Heart right ventricle (tissue), 16 donors: ENCODE measurements around the gene INPP5D. TPM values are rescaled to one million over a fixed set of nuclear protein-coding genes. Genes with fewer than 3 reads are reported as not detected.
"Not testable (repeated sequence)": the region's sequence is repeated elsewhere in the genome, so short reads cannot be mapped to it uniquely, and the experiment has no call there.

Experiments
- ATAC-seq, 8 donors: fragments of 200-7000 bp; cut with Tn5 transposase; one replicate each; pipeline ENCODE4 v1.9.1; 2020; ENCODE audit warnings: mild to moderate bottlenecking in 8 of 8, moderate library complexity in 8 of 8, moderate number of reproducible peaks in 1 of 8
- DNase-seq, 2 donors: peaks; one replicate each; pipeline ENCODE4 v3.0.0-alpha.2; 2020
- H3K27ac ChIP-seq, 10 donors: fragments of 200-600 bp; sonication (generic) in 2 of 10; one replicate each; pipeline versions ENCODE4 v1.5.0 to v1.8.0; 2020 to 2022; ENCODE audit warnings: mild to moderate bottlenecking in 3 of 10
- H3K27me3 ChIP-seq, 7 donors: fragments of 200-600 bp; one replicate each; pipeline ENCODE4 v1.8.0; 2021 to 2022; ENCODE audit warnings: mild to moderate bottlenecking in 2 of 7
- H3K36me3 ChIP-seq, 9 donors: fragments of 200-600 bp; sonication (generic) in 1 of 9; one replicate each; pipeline versions ENCODE4 v1.5.0 to v1.8.0; 2020 to 2022; ENCODE audit warnings: mild to moderate bottlenecking in 2 of 9
- H3K4me1 ChIP-seq, 9 donors: fragments of 200-600 bp; sonication (generic) in 1 of 9; one replicate each; pipeline versions ENCODE4 v1.5.0 to v1.8.0; 2020 to 2022; ENCODE audit warnings: mild to moderate bottlenecking in 4 of 9
- H3K4me3 ChIP-seq, 10 donors: fragments of 200-600 bp; sonication (generic) in 2 of 10; one replicate each; pipeline versions ENCODE4 v1.5.0 to v1.8.0; 2020 to 2022; ENCODE audit warnings: mild to moderate bottlenecking in 7 of 10, moderate library complexity in 2 of 10
- H3K9me3 ChIP-seq, 11 donors: fragments of 200-600 bp in 10 of 11; sonication (generic) in 2 of 11; one replicate each; pipeline versions ENCODE4 v1.5.0 to v1.8.0; 2013 to 2022; ENCODE audit warnings: mild to moderate bottlenecking in 2 of 11, control low read depth in 1 of 11, moderate library complexity in 1 of 11
- CTCF ChIP-seq, 9 donors: fragments of 200-600 bp; sonication (generic) in 2 of 9; IDR thresholded peaks; one replicate each; pipeline versions ENCODE4 v1.5.0 to v1.8.0; 2021 to 2022; ENCODE audit warnings: antibody characterized with exemption in 9 of 9, mild to moderate bottlenecking in 5 of 9, moderate library complexity in 1 of 9
- WGBS, 2 donors: extraction: QIAGEN DNeasy Blood & Tissue Kit; methylation state at CpG; one replicate each; pipeline ENCODE4 v1.1.7; 2013; ENCODE audit warnings: inconsistent platforms in 1 of 2; 5-methylcytosine and 5-hydroxymethylcytosine counted together
- intact Hi-C, 10 donors: fragments of 100-400 bp; cut with DNase I; formaldehyde crosslinking; loops; one replicate each; pipeline versions ENCODE4 v1.11.1 to v1.14.2; 2022
- polyA plus RNA-seq, 2 donors: library from polyadenylated mRNA; stranded (reverse); fragments of 200-250 nt; gene quantifications; one replicate each; pipeline ENCODE4 v1.2.3, GENCODE V29; 2013
- total RNA-seq, 10 donors: library from RNA; stranded (reverse); fragmentation: NEBNext Ultra II Directional in 3 of 10; extraction: Animal tissue kit (Norgen Biotek cat#: 25700) in 3 of 10; gene quantifications; one replicate each; pipeline versions ENCODE4 v1.2.1 to v1.2.4, GENCODE V29; 2021 to 2023
- donor health status: Arrhythmogenic right ventricular cardiomyopathy.
- donor health status: ischemic (EF 13 %, LVEDD 7.1; RV severe dilation, severe dysfunction).
- donor health status: healthy with polysubstance abuse.
- donor health status: DM: no; HTN: yes; CAD: no.
- donor health status: DM: no; HTN: no; CAD: no.
- donor health status: ischemic (EF 25% LVEDD 6.9; RV normal size, moderate dysfunction).
- donor health status: ischemic (EF 25% LVEDD 5.7; RV mildly dilated, moderate dysfunction).
- donor health status: healthy.
- donor health status: DM: yes; HTN: yes; CAD: no.
- donor health status: Ischemic cardiomyopathy.
- donor health status: ischemic (EF 35%, LVEDD 5.7; RV mildly dilated, moderate dysfunction).
- donor health status: nonischemic (EF 11% LVEDD 7.7; RV severe dilation, severe dysfunction).
- donor health status: DM: yes; HTN: yes; CAD: no.
- donor health status: PGD.
- donor health status: ischemic (EF 29% LVEDD 5.4; RV normal size, mild dysfunction).
- donor health status: nonischemic (EF 23%, LVEDD 6.1; RV moderate dilation, normal function).

INPP5D gene
- total and polyA plus RNA-seq, 12 donors, result 2.9 to 17.2 (median 5.7) TPM

DNA sequence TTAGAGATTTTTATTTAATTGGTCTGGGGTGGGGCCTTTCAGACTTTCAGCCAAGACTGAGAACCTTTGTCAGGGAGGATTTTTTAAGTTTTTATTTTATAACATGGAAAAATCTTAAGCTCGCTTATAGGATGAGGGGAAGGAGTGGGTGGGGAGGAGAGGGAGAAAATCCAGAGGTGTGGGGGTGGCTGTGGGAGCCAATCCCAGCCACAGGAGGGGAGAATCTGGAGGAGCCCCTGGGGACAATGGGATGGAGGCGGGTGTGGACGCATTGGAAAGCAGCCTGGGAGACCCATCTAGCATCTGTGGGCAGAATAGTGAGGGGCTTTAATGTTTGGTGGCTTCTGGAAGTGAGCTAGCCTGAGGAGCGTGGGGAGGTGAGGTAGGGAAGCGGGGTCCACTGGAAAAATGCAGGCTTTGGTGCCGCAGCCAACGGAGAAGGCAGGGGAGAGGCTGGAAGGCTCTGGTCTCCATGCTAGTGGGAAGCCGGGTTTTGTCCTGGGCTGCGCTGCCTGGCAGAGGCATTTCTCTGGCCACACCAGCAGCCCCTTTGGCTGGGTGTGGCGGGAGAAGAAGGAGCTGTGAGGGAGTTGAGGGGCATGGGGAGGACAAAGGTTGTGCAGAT, 11.5 kb upstream of the INPP5D start:
- 81 to 83% methylated on average over 10 of the region's 10 CpGs for WGBS, 2 donors
- H3K27ac ChIP-seq, result no peak overlapping the region
- H3K4me3 ChIP-seq, result no peak overlapping the region
- H3K4me1 ChIP-seq, result peaks cover 0 to 22% (median 7%) of the 10 kb centered on the region in 9 donors
- ATAC-seq (no peak), DNase-seq (no peak)
- TF ChIP-seq CTCF (IDR thresholded peaks at IDR 0.05), result no peak
- H3K27me3 ChIP-seq, result peaks cover 0 to 33% (median 0%) of the 10 kb centered on the region in 7 donors
- intact Hi-C loops, result loop anchor here in 1 of 10 donors (10.0 kb wide), 1 partner anchor 206 kb away; the partner anchor contains the start of gene ATG16L1
- H3K36me3 ChIP-seq, result no peaks in the 10 kb centered on the region
- no peaks in the 10 kb centered on the region for H3K9me3 ChIP-seq

DNA sequence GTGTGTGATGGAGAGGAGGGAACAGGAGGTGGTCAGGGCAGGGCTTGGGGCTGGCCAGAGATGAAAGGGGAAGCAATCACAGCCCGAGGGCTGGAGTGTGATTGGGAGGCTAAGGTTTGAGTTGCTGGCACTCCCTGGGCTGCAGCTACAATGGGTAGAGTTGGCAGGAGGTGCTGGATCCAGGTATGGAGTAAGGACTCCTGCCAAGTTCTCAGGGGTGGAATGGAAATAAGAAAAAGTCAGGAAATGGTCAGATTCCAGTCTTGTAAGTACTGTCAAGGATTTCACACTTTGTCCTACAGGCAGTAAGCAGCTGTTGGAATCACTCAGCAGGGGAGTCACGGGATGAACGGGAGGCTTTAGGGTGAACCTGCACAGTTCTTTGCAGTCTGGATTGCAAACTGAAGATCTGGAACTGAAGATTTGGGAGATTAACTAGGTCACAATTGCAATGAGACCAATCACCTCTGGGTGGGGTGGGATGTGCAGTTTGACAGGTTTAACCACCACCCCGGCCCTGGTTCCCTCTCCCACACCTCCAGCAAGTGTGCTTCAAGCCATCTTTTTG, 10.9 kb upstream of the INPP5D start:
- no peak for TF ChIP-seq CTCF (IDR thresholded peaks at IDR 0.05)
- Histone ChIP-seq H3K4me1 (peaks cover 0 to 28% (median 7%) of the 10 kb centered on the region in 9 donors), H3K27me3 (peaks cover 0 to 35% (median 0%) of the 10 kb centered on the region in 7 donors), H3K36me3 (no peaks in the 10 kb centered on the region), H3K9me3 (no peaks in the 10 kb centered on the region), H3K27ac (no peak overlapping the region), H3K4me3 (no peak overlapping the region)
- WGBS, 2 donors, result 50 to 60% methylated on average over 4 of the region's 4 CpGs
- ATAC-seq (no peak), DNase-seq (no peak)
- intact Hi-C loops, result loop anchor here in 1 of 10 donors (10.0 kb wide), 1 partner anchor 206 kb away; the partner anchor contains the start of gene ATG16L1

GRCh38 chr2:233051241-233052149, 8.6 kb upstream of the INPP5D start:
- no peaks in the 10 kb centered on the region for H3K9me3 ChIP-seq
- ATAC-seq (peak; percentile 88 to 98 (median 96)), DNase-seq (peak; percentile 80 to 88)
- peaks cover 0 to 31% (median 8%) of the 10 kb centered on the region in 9 donors for H3K4me1 ChIP-seq
- 22 to 24% methylated on average over 24 of the region's 24 CpGs for WGBS, 2 donors
- peaks cover 0 to 35% (median 0%) of the 10 kb centered on the region in 7 donors for H3K27me3 ChIP-seq
- no peak for TF ChIP-seq CTCF (IDR thresholded peaks at IDR 0.05)
- intact Hi-C loops, result loop anchor here in 3 of 10 donors (5.0 to 10.0 kb wide), 2 partner anchors 197 to 201 kb away; partner anchors contain the start of gene ATG16L1 (in 1 of the 3)
- peak overlapping the region; percentile 40 to 75 (median 61) for H3K27ac ChIP-seq
- H3K4me3 ChIP-seq, result no peak overlapping the region
- no peaks in the 10 kb centered on the region for H3K36me3 ChIP-seq

DNA sequence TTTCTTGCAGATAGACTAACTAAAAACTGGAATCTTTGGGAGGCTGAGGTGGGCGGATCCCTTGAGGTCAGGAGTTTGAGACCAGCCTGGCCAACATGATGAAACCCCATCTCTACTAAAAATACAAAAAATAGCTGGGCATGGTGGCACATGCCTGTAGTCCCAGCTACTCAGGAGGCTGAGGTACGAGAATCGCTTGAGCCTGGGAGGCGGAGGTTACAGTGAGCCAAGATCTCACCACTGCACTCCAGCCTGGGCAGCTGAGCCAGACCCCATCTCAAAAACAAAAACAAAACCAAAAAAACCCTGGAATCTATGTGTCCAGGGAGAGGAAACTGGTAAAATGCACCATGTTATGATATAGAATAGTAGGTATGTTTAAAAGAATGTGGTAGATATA, 7.6 kb upstream of the INPP5D start:
- DNase-seq, H3K9me3 ChIP-seq, ATAC-seq, H3K36me3 ChIP-seq, H3K4me3 ChIP-seq: not testable (repeated sequence)
- intact Hi-C loops, result loop anchor here in 3 of 10 donors (5.0 to 10.0 kb wide), 2 partner anchors 198 to 200 kb away; partner anchors contain the start of gene ATG16L1 (in 1 of the 3)
- 98% methylated on average over 4 of the region's 4 CpGs for WGBS, 2 donors
- Histone ChIP-seq H3K4me1 (peaks cover 0 to 31% (median 8%) of the 10 kb centered on the region in 9 donors), H3K27ac (peak overlapping the region in 6 of 10 donors; percentile 14 to 75 (median 64)), H3K27me3 (peaks cover 0 to 32% (median 0%) of the 10 kb centered on the region in 7 donors)
